Astrocyte (in vitro differentiated cells and primary cell): ENCODE measurements around the gene ZNF609.
"Not testable (repeated sequence)": the region's sequence is repeated elsewhere in the genome, so short reads cannot be mapped to it uniquely, and the experiment has no call there.

Experiments used
- CTCF ChIP-seq: IDR thresholded peaks from 2 replicates; pipeline ENCODE4 v1.5.1; 2011; ENCODE audit warnings: low read depth, mild to moderate bottlenecking, inconsistent platforms, low read length, moderate library complexity; ENCODE audit not compliant: insufficient read depth
- EZH2 ChIP-seq: IDR thresholded peaks from 2 replicates; pipeline ENCODE4 v1.6.1; 2012; ENCODE audit warnings: mild to moderate bottlenecking, low read length, inconsistent platforms; ENCODE audit not compliant: insufficient read depth

- TF ChIP-seq CTCF, EZH2: not testable (repeated sequence)
Measured at GRCh38 chr15:64607416-64607815, 147.0 kb downstream of the ZNF609 start.
